ENCODE measurements around the gene MMD.

DNA sequence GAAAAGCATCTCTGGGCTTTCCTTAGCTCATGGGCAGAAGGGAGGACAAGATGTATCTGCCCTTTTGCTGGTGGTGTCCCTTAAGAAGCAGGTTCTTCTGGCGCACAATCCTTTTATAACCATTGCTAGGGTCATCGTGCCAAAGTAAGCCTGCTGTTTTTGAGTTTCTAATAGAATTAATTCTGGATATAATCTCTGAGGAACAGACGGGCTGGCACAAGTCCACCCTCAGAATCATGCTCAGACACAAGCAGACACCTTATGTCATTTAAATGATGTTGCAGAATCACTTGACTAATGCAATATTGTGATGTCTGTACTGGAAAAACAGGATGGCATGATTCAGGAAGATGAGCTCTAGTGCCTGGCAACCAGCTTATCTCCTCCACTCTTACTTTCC is 18.8 kb upstream of the MMD start:
- no peak for TF ChIP-seq EZH2 (IDR thresholded peaks at IDR 0.05; ENCODE audit: insufficient read depth, poor library complexity, severe bottlenecking)
- no peak for TF ChIP-seq EZH2phosphoT487 (IDR thresholded peaks at IDR 0.05; ENCODE audit: insufficient read depth, low read depth)

Measured in GM23248 (cell line).